Activated gamma-delta T cell treated with Interleukin-2 at 50 U/mL for 16 hours (primary cell): ENCODE data around the gene AOC2.
"Not testable (repeated sequence)": the region's sequence is repeated elsewhere in the genome, so short reads cannot be mapped to it uniquely, and the experiment has no call there.

ENCODE experiments used
- DNase-seq: peaks from one replicate; pipeline ENCODE4 v3.0.0-alpha.2; 2020

AOC2 gene

GRCh38 chr17:42882166-42882565 is 37.8 kb downstream of the AOC2 start:
- DNase-seq = no peak

- no peak for DNase-seq
Observed at GRCh38 chr17:42883802-42884558, 39.6 kb downstream of the AOC2 start.

- DNase-seq = not testable (repeated sequence)
Observed at GRCh38 chr17:42885806-42886205, 41.4 kb downstream of the AOC2 start.

GRCh38 chr17:42886283-42887176 is 42.1 kb downstream of the AOC2 start:
- no peak for DNase-seq

GRCh38 chr17:42889809-42890208 is 45.4 kb downstream of the AOC2 start:
- DNase-seq = no peak

- no peak for DNase-seq
Observed at GRCh38 chr17:42891539-42892152, 47.3 kb downstream of the AOC2 start.

GRCh38 chr17:42893359-42893758 is 49.0 kb downstream of the AOC2 start:
- no peak for DNase-seq

- DNase-seq = no peak
Observed at GRCh38 chr17:42894283-42895184, 50.2 kb downstream of the AOC2 start.

- no peak for DNase-seq
Observed at GRCh38 chr17:42895185-42895555, 50.8 kb downstream of the AOC2 start.

- DNase-seq = no peak
Observed at GRCh38 chr17:42898147-42898811, 53.9 kb downstream of the AOC2 start.

- DNase-seq = not testable (repeated sequence)
Observed at GRCh38 chr17:42899981-42900380, 55.6 kb downstream of the AOC2 start.
